Endothelial cell of umbilical vein (primary cell): ENCODE data around the gene TMEM87B. TPM values are rescaled to one million over a fixed set of nuclear protein-coding genes. Genes with fewer than 3 reads are reported as not detected.

Source experiments
- BruUV-seq: library from RNA; stranded (reverse); fragments of 400-500 nt; replicated peaks from 2 replicates; lab custom pipeline; 2021; lab: Mats Ljungman, UMichigan
- CTCF ChIA-PET: fragments of 300-600, 350-600 bp; sonication (Branson Sonifier 250); formaldehyde crosslinking; loops from one replicate; lab custom pipeline; 2021; ENCODE audit warnings: antibody characterized with exemption, inconsistent platforms; lab: Charles Lee
- POLR2A ChIA-PET: fragments of 300-600, 350-600 bp; sonication (Branson Sonifier 250); formaldehyde crosslinking; loops from one replicate; lab custom pipeline; 2021; ENCODE audit warnings: antibody characterized with exemption, inconsistent platforms; lab: Charles Lee
- DNase-seq: peaks from one replicate; pipeline ENCODE4 v3.0.0-alpha.2; 2011; ENCODE audit warnings: low read depth, low spot score
- FAIRE-seq: peaks from 2 replicates; lab custom pipeline; 2011; peaks lifted over from hg19 to GRCh38; lab: Jason Lieb, UNC
- H2AFZ ChIP-seq: 2 replicates; pipeline ENCODE4 v1.6.0; 2012; ENCODE audit warnings: low read depth, low read length, control low read depth, inconsistent platforms
- H3K27ac ChIP-seq: 2 replicates; pipeline ENCODE4 v1.5.1; 2011; ENCODE audit warnings: low read depth, mild to moderate bottlenecking, control low read depth, low read length, moderate library complexity; ENCODE audit not compliant: insufficient read depth
- H3K27me3 ChIP-seq, 2 experiments: 2 replicates each; pipeline versions ENCODE4 v1.6.0 to v1.6.1; 2011; ENCODE audit warnings: low read length in 2 of 2, mixed read lengths in 1 of 2; ENCODE audit not compliant: control insufficient read depth in 2 of 2, insufficient read depth in 2 of 2
- H3K36me3 ChIP-seq, 2 experiments: 2 replicates in 1 of 2; 3 replicates in 1 of 2; pipeline ENCODE4 v1.5.1; 2011; ENCODE audit warnings: low read length in 2 of 2, mild to moderate bottlenecking in 1 of 2, moderate library complexity in 1 of 2; ENCODE audit not compliant: control insufficient read depth in 2 of 2, insufficient read depth in 2 of 2; ENCODE audit errors: extremely low read depth in 1 of 2
- H3K4me1 ChIP-seq: 3 replicates; pipeline ENCODE4 v1.5.1; 2011; ENCODE audit warnings: mild to moderate bottlenecking, low read length; ENCODE audit not compliant: control insufficient read depth, insufficient read depth; ENCODE audit errors: extremely low read depth
- H3K4me2 ChIP-seq: 2 replicates; pipeline ENCODE4 v1.6.1; 2011; ENCODE audit warnings: low read length, control low read depth, mixed read lengths; ENCODE audit not compliant: insufficient read depth
- H3K4me3 ChIP-seq, 3 experiments: fragments of 200-600 bp in 1 of 3; sonication (generic), shearing (Covaris generic) in 1 of 3; replicated peaks in 1 of 3; 2 replicates each; pipeline ENCODE4 v1.5.1; 2011 to 2016; ENCODE audit warnings: control low read depth in 3 of 3, low read length in 3 of 3, mild to moderate bottlenecking in 2 of 3, inconsistent platforms in 1 of 3, low read depth in 1 of 3, moderate library complexity in 1 of 3; ENCODE audit not compliant: insufficient read depth in 1 of 3
- H3K79me2 ChIP-seq: 2 replicates; pipeline ENCODE4 v1.6.0; 2012; ENCODE audit warnings: low read length, inconsistent platforms; ENCODE audit not compliant: control insufficient read depth, insufficient read depth
- H3K9ac ChIP-seq: replicated peaks from 2 replicates; pipeline ENCODE3; 2011; ENCODE audit warnings: low read length, control low read depth; ENCODE audit not compliant: insufficient read depth; ENCODE audit errors: extremely low read depth
- H3K9me1 ChIP-seq: replicated peaks from 3 replicates; pipeline ENCODE4 v1.6.0; 2011; ENCODE audit warnings: mild to moderate bottlenecking, low read length; ENCODE audit not compliant: control insufficient read depth, insufficient read depth; ENCODE audit errors: extremely low read depth
- H3K9me3 ChIP-seq: replicated peaks from 2 replicates; pipeline ENCODE4 v1.5.1; 2012; ENCODE audit warnings: low read length, inconsistent platforms; ENCODE audit not compliant: control insufficient read depth, insufficient read depth
- H4K20me1 ChIP-seq: replicated peaks from 2 replicates; pipeline ENCODE3; 2011; ENCODE audit warnings: mild to moderate bottlenecking, low read length; ENCODE audit not compliant: control insufficient read depth, insufficient read depth; ENCODE audit errors: extremely low read depth
- EZH2 ChIP-seq: IDR thresholded peaks from 2 replicates; pipeline ENCODE4 v1.6.1; 2012; ENCODE audit warnings: borderline replicate concordance, low read depth, mild to moderate bottlenecking, moderate library complexity, low read length, inconsistent platforms; ENCODE audit not compliant: severe bottlenecking
- FOS ChIP-seq: IDR thresholded peaks from 2 replicates; pipeline ENCODE4 v1.6.1; 2011; ENCODE audit warnings: mild to moderate bottlenecking, low read length, moderate library complexity, borderline replicate concordance; ENCODE audit not compliant: insufficient read depth
- GATA2 ChIP-seq: IDR thresholded peaks from 2 replicates; pipeline ENCODE4 v1.7.0; 2011; ENCODE audit warnings: low read depth, mild to moderate bottlenecking, moderate library complexity, mixed read lengths, low read length; ENCODE audit not compliant: insufficient read length, insufficient read depth
- JUN ChIP-seq: IDR thresholded peaks from 2 replicates; pipeline ENCODE4 v1.6.1; 2011; ENCODE audit warnings: borderline replicate concordance, low read depth; ENCODE audit not compliant: insufficient read length, insufficient read depth
- MYC ChIP-seq: IDR thresholded peaks from one replicate; pipeline ENCODE4 v1.6.1; 2011; ENCODE audit warnings: mild to moderate bottlenecking, low read depth, low read length
- POLR2A ChIP-seq: IDR thresholded peaks from 2 replicates; pipeline ENCODE4 v1.6.1; 2012; ENCODE audit warnings: low read depth, mild to moderate bottlenecking, control low read depth, low read length
- POLR2AphosphoS5 ChIP-seq: IDR thresholded peaks from 2 replicates; pipeline ENCODE4 v1.6.1; 2012; ENCODE audit warnings: low read depth, mild to moderate bottlenecking, control low read depth, low read length, moderate library complexity; ENCODE audit not compliant: insufficient read depth
- dilution Hi-C: fragments of 300-500 bp; cut with MboI; formaldehyde crosslinking; loops from one replicate; pipeline ENCODE4 v1.15.0; 2019; ENCODE audit warnings: low sequenced_read_pairs; ENCODE audit not compliant: extremely low pct_ligation_motif_present
- intact Hi-C: fragments of 100-400 bp; cut with micrococcal nuclease; formaldehyde crosslinking; loops from one replicate; pipeline ENCODE4 v1.10.0; 2022
- polyA plus RNA-seq, 4 experiments: library from polyadenylated mRNA; depleted of rRNA in 3 of 4; stranded (reverse) in 3 of 4; unstranded in 1 of 4; fragments of >200 nt; gene quantifications; 2 replicates each; pipeline versions ENCODE4 v1.2.1 to v1.2.3, GENCODE V29; 2011 to 2012; ENCODE audit warnings: missing spikeins in 1 of 4
- total RNA-seq: library from RNA; stranded (reverse); gene quantifications from 2 replicates; pipeline ENCODE4 v1.2.3, GENCODE V29; 2021
- TF ChIP-seq, protein P1 (sequence below), 2 donors: IDR thresholded peaks; 1 replicate in 1 of 2; 2 replicates in 1 of 2; pipeline ENCODE4 v1.5.1; 2011; ENCODE audit warnings: low read length in 2 of 2, mild to moderate bottlenecking in 2 of 2, moderate library complexity in 2 of 2, control low read depth in 1 of 2, inconsistent platforms in 1 of 2, low read depth in 1 of 2; ENCODE audit not compliant: insufficient read depth in 1 of 2; ENCODE audit errors: extremely low read depth in 1 of 2

TMEM87B gene
- total and polyA plus RNA-seq, 2 donors (not counting 3 experiments of a cell fraction or from before 2014, with no cell fraction given), result 17.6 to 21.5 TPM

DNA sequence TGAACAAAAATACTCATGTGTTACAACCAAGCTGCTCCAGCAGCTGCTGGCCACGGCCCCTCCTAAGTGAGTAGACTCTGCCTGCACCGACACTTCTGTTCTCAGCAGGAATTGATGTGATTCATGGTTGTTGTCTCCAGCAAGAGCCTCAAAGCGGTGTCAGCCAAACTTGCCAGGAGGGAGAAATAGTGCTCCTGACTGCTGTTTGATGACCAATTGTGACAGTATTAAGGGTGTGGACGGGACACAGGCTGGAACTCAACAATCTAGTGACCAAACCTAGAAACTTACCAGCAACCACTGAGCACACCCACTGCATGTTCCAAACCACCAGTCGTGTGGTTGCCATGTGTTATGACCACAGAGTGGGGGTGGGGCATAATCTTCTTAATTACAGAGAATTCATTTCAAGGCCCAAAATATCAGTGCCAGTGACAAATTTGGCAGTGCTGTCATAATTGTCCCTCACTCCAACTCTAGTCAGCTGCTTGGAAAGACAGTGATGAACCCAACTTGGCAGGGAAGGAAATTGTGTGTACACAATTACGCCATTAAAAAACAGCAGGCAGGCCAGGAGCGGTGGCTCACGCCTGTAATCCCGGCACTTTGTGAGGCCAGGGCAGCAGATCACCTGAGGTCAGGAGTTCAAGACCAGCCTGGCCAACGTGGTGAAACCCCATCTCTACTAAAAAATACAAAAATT is 113.5 kb downstream of the TMEM87B start:
- no TSS peak for BruUV-seq
- peaks cover 7% of the 10 kb centered on the region for H3K4me1 ChIP-seq
- ChIA-PET POLR2A (no interaction called here), CTCF (no interaction called here)
- no peak overlapping the region for H2AFZ ChIP-seq
- H3K79me2 ChIP-seq, result no peaks in the 10 kb centered on the region
- H3K9me3 ChIP-seq, result no peaks in the 10 kb centered on the region
- H3K27ac ChIP-seq, result no peak overlapping the region
- no peaks in the 10 kb centered on the region for H3K36me3 ChIP-seq
- intact Hi-C loops (no loop called here), dilution Hi-C loops (no loop called here)
- TF ChIP-seq, protein P1, sequence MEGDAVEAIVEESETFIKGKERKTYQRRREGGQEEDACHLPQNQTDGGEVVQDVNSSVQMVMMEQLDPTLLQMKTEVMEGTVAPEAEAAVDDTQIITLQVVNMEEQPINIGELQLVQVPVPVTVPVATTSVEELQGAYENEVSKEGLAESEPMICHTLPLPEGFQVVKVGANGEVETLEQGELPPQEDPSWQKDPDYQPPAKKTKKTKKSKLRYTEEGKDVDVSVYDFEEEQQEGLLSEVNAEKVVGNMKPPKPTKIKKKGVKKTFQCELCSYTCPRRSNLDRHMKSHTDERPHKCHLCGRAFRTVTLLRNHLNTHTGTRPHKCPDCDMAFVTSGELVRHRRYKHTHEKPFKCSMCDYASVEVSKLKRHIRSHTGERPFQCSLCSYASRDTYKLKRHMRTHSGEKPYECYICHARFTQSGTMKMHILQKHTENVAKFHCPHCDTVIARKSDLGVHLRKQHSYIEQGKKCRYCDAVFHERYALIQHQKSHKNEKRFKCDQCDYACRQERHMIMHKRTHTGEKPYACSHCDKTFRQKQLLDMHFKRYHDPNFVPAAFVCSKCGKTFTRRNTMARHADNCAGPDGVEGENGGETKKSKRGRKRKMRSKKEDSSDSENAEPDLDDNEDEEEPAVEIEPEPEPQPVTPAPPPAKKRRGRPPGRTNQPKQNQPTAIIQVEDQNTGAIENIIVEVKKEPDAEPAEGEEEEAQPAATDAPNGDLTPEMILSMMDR (IDR thresholded peaks at IDR 0.05; ENCODE audit: extremely low read depth in 1 of 2, insufficient read depth in 1 of 2, low read depth in 1 of 2, low read length in 2 of 2), result no peak
- TF ChIP-seq JUN (no peak), EZH2 (no peak), GATA2 (no peak), FOS (no peak), MYC (no peak), POLR2A (no peak), POLR2AphosphoS5 (no peak)
- no peaks in the 10 kb centered on the region for H3K9me1 ChIP-seq
- FAIRE-seq, result no peak
- no peak overlapping the region for H3K9ac ChIP-seq
- H3K4me3 ChIP-seq, result no peak overlapping the region
- H3K27me3 ChIP-seq, result peaks cover 0 to 2% of the 10 kb centered on the region in 2 experiments
- no peak for DNase-seq
- H4K20me1 ChIP-seq, result no peaks in the 10 kb centered on the region
- H3K4me2 ChIP-seq, result no peak overlapping the region

Other genes starting within 250 kb of the TMEM87B start
- gene ANAPC1, start 171.1 kb upstream of the TMEM87B start, total RNA-seq, result 58.3 and 61.5 TPM in 2 replicates
- gene ANAPC1, start 171.1 kb upstream of the TMEM87B start, polyA plus RNA-seq, result 18.9 and 21.9 TPM in 2 replicates
- 37.3 TPM in 2 replicates for gene MERTK, start 156.7 kb upstream of the TMEM87B start, total RNA-seq
- gene MERTK, start 156.7 kb upstream of the TMEM87B start, polyA plus RNA-seq, result 38.6 and 39.6 TPM in 2 replicates
- gene FBLN7, start 83.1 kb downstream of the TMEM87B start, total RNA-seq, result 2.1 and 3.3 TPM in 2 replicates
- 3.1 and 3.4 TPM in 2 replicates for gene FBLN7, start 83.1 kb downstream of the TMEM87B start, polyA plus RNA-seq
- 7.1 and 7.8 TPM in 2 replicates for gene ZC3H8, start 199.8 kb downstream of the TMEM87B start, total RNA-seq
- 0.95 and 1.4 TPM in 2 replicates for gene ZC3H8, start 199.8 kb downstream of the TMEM87B start, polyA plus RNA-seq
- gene ZC3H6, start 220.3 kb downstream of the TMEM87B start, total RNA-seq, result 2.5 and 3.0 TPM in 2 replicates
- gene ZC3H6, start 220.3 kb downstream of the TMEM87B start, polyA plus RNA-seq, result 0.43 and 0.46 TPM in 2 replicates